HT-29 (cell line): ENCODE data around the gene IGFBP7. TPM values are rescaled to one million over a fixed set of nuclear protein-coding genes. Genes with fewer than 3 reads are reported as not detected.
A peak's percentile ranks its signal among the peaks of the same experiment; 100 is the strongest.

ENCODE experiments used
- DNase-seq: peaks from one replicate; pipeline ENCODE4 v3.0.0-alpha.2; 2015; ENCODE audit warnings: low spot score
- total RNA-seq: library from RNA; depleted of rRNA; stranded (reverse); fragments of >200 nt; shearing (Covaris generic); gene quantifications from 2 replicates; pipeline ENCODE4 v1.2.3, GENCODE V29; 2014

The IGFBP7 gene
- total RNA-seq, 1 experiment from 2014 or later: not detected

GRCh38 chr4:57043347-57044251, 66.6 kb downstream of the IGFBP7 start:
- no peak for DNase-seq

GRCh38 chr4:57042711-57043169, 67.4 kb downstream of the IGFBP7 start:
- no peak for DNase-seq

GRCh38 chr4:57041020-57041419, 69.2 kb downstream of the IGFBP7 start:
- no peak for DNase-seq

GRCh38 chr4:57040510-57040909, 69.7 kb downstream of the IGFBP7 start:
- DNase-seq: no peak

GRCh38 chr4:57039345-57039744, 70.8 kb downstream of the IGFBP7 start:
- DNase-seq: no peak

- peak; percentile 51 for DNase-seq
Observed at GRCh38 chr4:57037982-57038604, 72.1 kb downstream of the IGFBP7 start.

GRCh38 chr4:57034520-57034919, 75.7 kb downstream of the IGFBP7 start:
- DNase-seq: no peak

GRCh38 chr4:57023104-57023503, 87.1 kb downstream of the IGFBP7 start:
- DNase-seq: no peak

GRCh38 chr4:57020467-57021101, 89.6 kb downstream of the IGFBP7 start:
- DNase-seq: no peak

- DNase-seq: no peak
Observed at GRCh38 chr4:57018980-57019379, 91.2 kb downstream of the IGFBP7 start.

GRCh38 chr4:57013543-57014120, 96.6 kb downstream of the IGFBP7 start:
- DNase-seq: no peak

- no peak for DNase-seq
Observed at GRCh38 chr4:56999751-57000150, 110.4 kb downstream of the IGFBP7 start.

- DNase-seq: no peak
Observed at GRCh38 chr4:56995525-56995924, 114.7 kb downstream of the IGFBP7 start.

GRCh38 chr4:56990109-56990905, 119.9 kb downstream of the IGFBP7 start:
- DNase-seq: no peak

- DNase-seq: no peak
Observed at GRCh38 chr4:56986952-56987351, 123.2 kb downstream of the IGFBP7 start.

- DNase-seq: no peak
Observed at GRCh38 chr4:56986192-56986591, 124.0 kb downstream of the IGFBP7 start.

GRCh38 chr4:56981795-56982201, 128.4 kb downstream of the IGFBP7 start:
- DNase-seq: no peak
